ENCODE measurements around the gene NCOA5.

GRCh38 chr20:46101957-46102356 is 12.2 kb upstream of the NCOA5 start:
- TF ChIP-seq CTCF (IDR thresholded peaks at IDR 0.05) (no peak), ZFX (IDR thresholded peaks at IDR 0.05; ENCODE audit: borderline replicate concordance) (no peak)
